GM13976 (cell line): ENCODE measurements around the gene ANKH.

Source experiments
- DNase-seq: peaks from one replicate; pipeline ENCODE4 v3.0.0; 2012; ENCODE audit warnings: low spot score
- CTCF ChIP-seq: IDR thresholded peaks from 2 replicates; pipeline ENCODE4 v1.5.1; 2012; ENCODE audit warnings: borderline replicate concordance, mild to moderate bottlenecking; ENCODE audit not compliant: insufficient read depth; ENCODE audit errors: extremely low read depth, missing control alignments, control extremely low read depth
- in situ Hi-C: fragments of 300-500 bp; cut with MboI; formaldehyde crosslinking; loops from one replicate; pipeline ENCODE4 v1.12.0; 2022; ENCODE audit warnings: low sequenced_read_pairs, mixed read lengths, inconsistent platforms; ENCODE audit not compliant: unreplicated experiment

The ANKH gene

GRCh38 chr5:14760548-14761002 lies 111.0 kb downstream of the ANKH start:
- no peak for TF ChIP-seq CTCF
- in situ Hi-C loops = no loop called here
- no peak for DNase-seq

- TF ChIP-seq CTCF = no peak
- in situ Hi-C loops = no loop called here
- DNase-seq = no peak
Observed at GRCh38 chr5:14759744-14760547, 111.6 kb downstream of the ANKH start.

- in situ Hi-C loops = no loop called here
- no peak for TF ChIP-seq CTCF
- no peak for DNase-seq
Observed at GRCh38 chr5:14757850-14758249, 113.7 kb downstream of the ANKH start.

GRCh38 chr5:14756478-14756877 lies 115.1 kb downstream of the ANKH start:
- no peak for DNase-seq
- TF ChIP-seq CTCF = no peak
- in situ Hi-C loops = no loop called here

GRCh38 chr5:14753947-14754346 lies 117.6 kb downstream of the ANKH start:
- in situ Hi-C loops = no loop called here
- DNase-seq = no peak
- no peak for TF ChIP-seq CTCF

GRCh38 chr5:14753292-14753691 lies 118.3 kb downstream of the ANKH start:
- in situ Hi-C loops = no loop called here
- no peak for DNase-seq
- TF ChIP-seq CTCF = no peak

GRCh38 chr5:14752497-14753071 lies 119.0 kb downstream of the ANKH start:
- DNase-seq = no peak
- TF ChIP-seq CTCF = no peak
- in situ Hi-C loops = no loop called here
